GM12891 (cell line): Measurements from ENCODE around the gene TMEM87A.

ENCODE experiments used
- DNase-seq: peaks from one replicate; pipeline ENCODE4 v3.0.0; 2011; ENCODE audit warnings: low spot score; ENCODE audit not compliant: insufficient read length
- FAIRE-seq: peaks from 2 replicates; lab custom pipeline; 2011; peaks lifted over from hg19 to GRCh38; lab: Jason Lieb, UNC
- PAX5 ChIP-seq: IDR thresholded peaks from 2 replicates; pipeline ENCODE4 v1.6.1; 2011; ENCODE audit warnings: low read length, moderate library complexity, mild to moderate bottlenecking; ENCODE audit not compliant: insufficient read depth, severe bottlenecking
- POLR2A ChIP-seq: IDR thresholded peaks from 2 replicates; pipeline ENCODE4 v1.6.1; 2011; ENCODE audit warnings: low read depth, low read length, control low read depth
- POLR2AphosphoS5 ChIP-seq: IDR thresholded peaks from 2 replicates; pipeline ENCODE4 v1.6.1; 2011; ENCODE audit warnings: low read depth, low read length, control low read depth
- POU2F2 ChIP-seq: IDR thresholded peaks from 2 replicates; pipeline ENCODE4 v1.6.1; 2011; ENCODE audit warnings: low read depth, mild to moderate bottlenecking, control low read depth, low read length, moderate library complexity
- SPI1 ChIP-seq: IDR thresholded peaks from 2 replicates; pipeline ENCODE4 v1.6.1; 2011; ENCODE audit warnings: low read depth, low read length, control low read depth
- TAF1 ChIP-seq: IDR thresholded peaks from 2 replicates; pipeline ENCODE4 v1.6.1; 2011; ENCODE audit warnings: low read depth, low read length, control low read depth

Gene TMEM87A

GRCh38 chr15:42207674-42208579 is 65.3 kb downstream of the TMEM87A start, which contains the start of gene VPS39:
Gene VPS39 (minus strand): TSS chr15:42208304. CDS start chr15:42208153, 151 bp downstream.
- FAIRE-seq: peak; percentile 97

DNA sequence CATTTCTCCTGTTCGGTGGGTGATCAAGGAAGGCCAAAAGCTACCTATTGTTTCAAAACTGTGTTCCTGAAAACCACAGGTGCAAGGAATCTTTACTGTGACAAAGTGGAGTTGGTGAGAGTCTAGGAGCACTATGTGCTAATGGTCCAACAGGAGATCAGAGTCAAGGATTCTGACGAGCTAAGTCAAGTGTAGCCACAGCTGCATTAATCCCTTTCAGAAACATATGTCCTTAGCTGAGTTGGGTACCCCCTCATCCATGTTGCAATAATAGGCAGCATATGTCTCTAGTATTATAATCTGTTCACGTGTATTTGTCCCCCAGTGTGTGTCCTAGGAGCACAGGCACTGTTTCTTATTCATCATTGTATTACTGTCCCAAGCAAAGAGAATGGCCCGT is 66.8 kb downstream of the TMEM87A start:
- DNase-seq: no peak
- TF ChIP-seq POU2F2 (no peak), TAF1 (no peak), POLR2AphosphoS5 (no peak), PAX5 (no peak), SPI1 (no peak), POLR2A (no peak)
- no peak for FAIRE-seq

More at GRCh38 chr15:42207674-42208579, 65.3 kb downstream of the TMEM87A start, which contains the start of gene VPS39:
- DNase-seq: peak; percentile 74
- peak; percentile 55; the same call in 1 of the 2 replicates for TF ChIP-seq TAF1
- TF ChIP-seq PAX5: no peak
- no peak for TF ChIP-seq POU2F2
- TF ChIP-seq SPI1: peak; percentile 45
- TF ChIP-seq POLR2A: peak; percentile 81
- TF ChIP-seq POLR2AphosphoS5: peak; percentile 85

DNA sequence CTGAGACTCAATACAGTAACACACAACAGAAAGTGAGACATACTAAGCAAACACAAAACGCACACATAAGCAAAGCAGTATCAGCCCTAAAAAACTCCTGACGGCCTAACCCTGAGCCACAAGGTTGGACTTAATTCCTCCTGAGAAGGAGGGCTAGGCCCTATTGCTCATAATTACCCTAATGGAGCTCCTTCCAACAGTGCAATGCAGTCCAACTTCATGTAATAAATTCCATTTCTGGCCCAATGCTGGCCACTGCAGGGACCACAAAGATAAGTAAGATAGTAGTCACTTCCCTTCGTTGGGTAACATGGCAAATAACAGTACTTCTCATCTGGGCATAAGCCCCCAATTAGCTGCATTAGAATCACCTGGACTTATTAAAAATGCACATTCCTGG is 69.3 kb downstream of the TMEM87A start:
- peak; percentile 13 for FAIRE-seq
- TF ChIP-seq TAF1 (no peak), POLR2AphosphoS5 (no peak), POU2F2 (no peak), SPI1 (no peak), PAX5 (no peak), POLR2A (no peak)
- no peak for DNase-seq

- TF ChIP-seq POU2F2 (no peak), POLR2A (no peak), PAX5 (no peak)
- DNase-seq (no peak), FAIRE-seq (no peak)
These were observed 70.6 kb downstream of the TMEM87A start for GRCh38 chr15:42202653-42203052.

DNA sequence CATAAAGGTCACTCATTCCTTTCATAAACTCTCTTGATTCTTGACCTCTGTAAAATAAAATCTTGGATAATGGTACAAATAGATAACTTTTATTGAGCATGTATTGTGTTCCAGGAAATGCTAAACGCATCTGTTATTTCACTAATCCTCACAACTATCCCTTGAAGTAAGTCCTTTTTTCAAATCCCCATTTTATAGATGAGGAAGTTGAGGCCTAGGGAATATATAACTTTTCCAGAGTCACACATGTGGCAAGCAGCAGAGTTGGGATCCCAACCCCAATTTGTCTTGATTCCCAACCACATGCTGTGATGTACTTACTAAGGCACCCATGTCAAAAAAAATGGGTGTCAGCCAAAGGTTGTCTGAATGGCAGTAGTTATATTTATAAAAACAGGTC is 71.4 kb downstream of the TMEM87A start:
- DNase-seq: no peak
- FAIRE-seq: no peak
- TF ChIP-seq POU2F2 (no peak), PAX5 (no peak), SPI1 (no peak), POLR2A (no peak), POLR2AphosphoS5 (no peak), TAF1 (no peak)

DNA sequence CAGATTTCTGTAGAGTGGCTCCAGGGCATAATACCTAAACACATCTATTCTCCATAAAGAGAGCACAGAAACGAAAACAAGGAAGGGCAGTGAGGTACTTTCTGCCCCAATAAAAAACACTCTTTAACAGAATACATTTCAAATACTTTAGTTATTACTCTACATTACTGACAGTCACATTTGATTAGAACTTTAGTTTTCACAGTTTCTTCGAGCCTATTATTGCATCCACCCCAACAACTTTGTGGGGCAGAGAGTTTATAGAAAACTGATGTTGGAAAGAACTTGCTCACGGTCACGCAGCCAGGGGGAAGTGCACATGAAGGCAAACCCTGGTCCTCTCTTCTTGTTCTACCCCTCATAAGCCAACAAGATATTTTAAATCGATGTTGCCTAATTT is 74.1 kb downstream of the TMEM87A start:
- FAIRE-seq (no peak), DNase-seq (no peak)
- TF ChIP-seq TAF1 (no peak), POLR2A (no peak), PAX5 (no peak), SPI1 (no peak), POLR2AphosphoS5 (no peak), POU2F2 (no peak)

DNA sequence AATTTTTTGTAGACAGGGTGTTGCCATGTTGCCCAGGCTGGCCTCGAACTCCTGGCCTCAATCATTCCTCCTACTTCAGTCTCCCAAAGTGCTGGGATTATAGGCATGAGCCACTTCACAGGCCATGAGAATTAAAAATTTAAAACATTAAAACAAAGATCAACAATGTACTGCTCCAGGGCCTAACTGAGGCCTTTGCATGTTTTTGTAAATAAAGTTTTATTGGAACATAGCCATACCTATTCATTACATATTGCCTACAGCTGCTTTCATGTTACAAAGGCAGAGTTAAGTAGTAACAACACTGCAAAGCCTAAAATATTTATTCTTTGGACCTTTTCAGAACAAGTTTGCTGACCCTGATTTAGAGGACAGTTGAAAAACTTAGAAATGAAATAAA is 74.7 kb downstream of the TMEM87A start:
- DNase-seq (no peak), FAIRE-seq (no peak)
- TF ChIP-seq POU2F2 (no peak), TAF1 (no peak), POLR2A (no peak), POLR2AphosphoS5 (no peak)

DNA sequence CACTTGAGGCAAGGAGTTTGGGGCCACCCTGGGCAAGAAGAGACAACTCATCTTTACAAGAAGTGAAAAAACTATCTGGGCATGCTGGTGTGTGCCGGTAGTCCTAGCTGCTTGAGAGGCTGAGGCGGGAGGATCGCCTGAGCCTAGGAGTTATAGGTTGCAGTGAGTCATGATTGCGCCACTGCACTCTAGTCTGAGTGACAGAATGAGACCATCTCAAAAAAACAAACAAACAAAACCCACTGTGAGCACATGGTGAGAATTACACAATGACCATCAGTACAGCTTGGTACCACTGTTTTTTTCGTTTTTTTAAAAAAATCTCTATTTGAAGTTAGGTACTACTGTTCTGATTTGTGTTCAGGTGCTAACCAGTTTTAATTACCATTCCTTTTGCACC is 78.7 kb downstream of the TMEM87A start:
- no peak for TF ChIP-seq TAF1
- no peak for TF ChIP-seq POLR2A
- TF ChIP-seq SPI1: no peak
- TF ChIP-seq PAX5: no peak
- TF ChIP-seq POLR2AphosphoS5: no peak
- no peak for TF ChIP-seq POU2F2
- peak; percentile 9 for FAIRE-seq
- DNase-seq: no peak

GRCh38 chr15:42193383-42193782 is 79.8 kb downstream of the TMEM87A start:
- FAIRE-seq (no peak), DNase-seq (no peak)
- no peak for TF ChIP-seq SPI1
- no peak for TF ChIP-seq POU2F2
- TF ChIP-seq PAX5: no peak
- TF ChIP-seq TAF1: no peak
- no peak for TF ChIP-seq POLR2A
- TF ChIP-seq POLR2AphosphoS5: no peak
